K562 (cell line): ENCODE results near the gene SLC35D3. TPM values are rescaled to one million over a fixed set of nuclear protein-coding genes. Genes with fewer than 3 reads are reported as not detected.
A peak's percentile ranks its signal among the peaks of the same experiment; 100 is the strongest.

Experiments used
- CBFA2T2 ChIP-seq: fragments of 450-650 bp; conservative IDR thresholded peaks from 2 replicates; pipeline ENCODE4 v1.6.1; 2017; ENCODE audit warnings: mild to moderate bottlenecking
- CEBPB ChIP-seq: fragments of 450-650 bp; IDR thresholded peaks from 2 replicates; pipeline ENCODE4 v1.6.1; 2016; ENCODE audit warnings: missing genetic modification characterization, missing compliant biosample characterization
- CEBPG ChIP-seq, 3 experiments: fragments of 200-800 bp in 1 of 3; sonication (Bioruptor generic) in 1 of 3; sonication (generic) in 1 of 3; formaldehyde crosslinking in 1 of 3; IDR thresholded peaks in 2 of 3; conservative IDR thresholded peaks in 1 of 3; 2 replicates each; pipeline versions ENCODE4 v1.6.1 to v1.8.0; 2016 to 2022; ENCODE audit warnings: missing compliant biosample characterization in 2 of 3, missing genetic modification characterization in 2 of 3, mild to moderate bottlenecking in 1 of 3, missing genetic modification reagents in 1 of 3
- DMBX1 ChIP-seq: fragments of 250-450 bp; sonication (Bioruptor Pico); IDR thresholded peaks from 2 replicates; pipeline ENCODE4 v1.8.0; 2022; ENCODE audit warnings: inconsistent platforms, mild to moderate bottlenecking, moderate library complexity, borderline replicate concordance
- DPF2 ChIP-seq: fragments of 450-650 bp; IDR thresholded peaks from 2 replicates; pipeline ENCODE4 v1.6.1; 2016
- E2F3 ChIP-seq: fragments of 250-450 bp; sonication (Bioruptor Pico); IDR thresholded peaks from 2 replicates; pipeline ENCODE4 v1.4.0; 2020; ENCODE audit warnings: mild to moderate bottlenecking
- JUNB ChIP-seq: fragments of 450-650 bp; formaldehyde crosslinking; conservative IDR thresholded peaks from 2 replicates; pipeline ENCODE4 v1.4.0; 2020; ENCODE audit warnings: mild to moderate bottlenecking
- KDM1A ChIP-seq, 2 experiments: fragments of 450-650 bp; IDR thresholded peaks; 2 replicates each; pipeline ENCODE4 v1.6.1; 2016; ENCODE audit warnings: mild to moderate bottlenecking in 2 of 2
- MAFF ChIP-seq: IDR thresholded peaks from 2 replicates; pipeline ENCODE4 v1.6.1; 2012; ENCODE audit warnings: low read length, improper control_type of control experiment
- MXI1 ChIP-seq: IDR thresholded peaks from 2 replicates; pipeline ENCODE4 v1.6.1; 2011; ENCODE audit warnings: low read depth, mild to moderate bottlenecking, improper control_type of control experiment, low read length
- NBN ChIP-seq: fragments of 450-650 bp; IDR thresholded peaks from 2 replicates; pipeline ENCODE4 v1.6.1; 2016; ENCODE audit warnings: low read depth, mild to moderate bottlenecking
- NFRKB ChIP-seq: fragments of 450-650 bp; IDR thresholded peaks from 2 replicates; pipeline ENCODE4 v1.6.1; 2016; ENCODE audit warnings: low read depth
- POLR3A ChIP-seq: IDR thresholded peaks from 2 replicates; pipeline ENCODE4 v1.6.1; 2011; ENCODE audit warnings: borderline replicate concordance, mild to moderate bottlenecking, moderate library complexity; ENCODE audit not compliant: insufficient read length, insufficient read depth; ENCODE audit errors: extremely low read depth
- SMAD2 ChIP-seq: fragments of 150-350 bp; IDR thresholded peaks from 2 replicates; pipeline ENCODE4 v1.6.1; 2014; ENCODE audit warnings: low read depth, mild to moderate bottlenecking, low read length
- SNRNP70 ChIP-seq: fragments of 200-400 bp; formaldehyde crosslinking; optimal IDR thresholded peaks from 2 replicates; pipeline ENCODE3; 2017; ENCODE audit warnings: low read depth, low read length
- SOX6 ChIP-seq: fragments of 450-650 bp; IDR thresholded peaks from 2 replicates; pipeline ENCODE4 v1.6.1; 2014; ENCODE audit warnings: mild to moderate bottlenecking
- TAF15 ChIP-seq: fragments of 200-400 bp; formaldehyde crosslinking; IDR thresholded peaks from 2 replicates; pipeline ENCODE4 v1.6.1; 2017; ENCODE audit warnings: mild to moderate bottlenecking, low read depth, low read length, moderate library complexity
- TCF3 ChIP-seq: sonication (generic); formaldehyde crosslinking; IDR thresholded peaks from 2 replicates; pipeline ENCODE4 v1.4.0; 2020; ENCODE audit warnings: mild to moderate bottlenecking, missing genetic modification reagents
- ZFX ChIP-seq: sonication (generic); formaldehyde crosslinking; IDR thresholded peaks from 2 replicates; pipeline ENCODE4 v1.8.0; 2022; ENCODE audit warnings: mild to moderate bottlenecking, missing genetic modification reagents, moderate library complexity
- ZNF224 ChIP-seq: sonication (generic); formaldehyde crosslinking; IDR thresholded peaks from 2 replicates; pipeline ENCODE4 v1.8.0; 2022; ENCODE audit warnings: mild to moderate bottlenecking, missing genetic modification reagents
- ZSCAN32 ChIP-seq: fragments of 450-650 bp; formaldehyde crosslinking; IDR thresholded peaks from 2 replicates; pipeline ENCODE4 v1.4.0; 2020; ENCODE audit warnings: mild to moderate bottlenecking, moderate library complexity
- polyA plus RNA-seq, 8 experiments: library from polyadenylated mRNA; depleted of rRNA in 4 of 8; stranded (reverse) in 5 of 8; unstranded in 3 of 8; fragments of >200 nt; fragmentation: Nextera tagmentation in 2 of 8; fragmentation: Illumina TruSeq in 1 of 8; extraction: Ambion mirVana in 2 of 8; extraction: Trizol in 1 of 8; gene quantifications; 2 replicates each; pipeline versions ENCODE4 v1.2.1 to v1.2.3, GENCODE V29; 2011 to 2014; ENCODE audit warnings: inconsistent platforms in 1 of 8, missing spikeins in 1 of 8
- total RNA-seq, 7 experiments: library from RNA; depleted of rRNA in 6 of 7; stranded (reverse); fragments of >200 nt in 6 of 7; fragmentation: Illumina TruSeq in 2 of 7; extraction: Trizol in 2 of 7; gene quantifications; 2 replicates each; pipeline versions ENCODE4 v1.2.1 to v1.2.3, GENCODE V29; 2011 to 2021; ENCODE audit warnings: low replicate concordance in 1 of 7
- TF ChIP-seq, protein P1 (sequence below): fragments of 450-650 bp; formaldehyde crosslinking; IDR thresholded peaks from 2 replicates; pipeline ENCODE4 v1.4.0; 2022; ENCODE audit warnings: missing genetic modification characterization
- TF ChIP-seq, protein P2 (sequence below): sonication (generic); formaldehyde crosslinking; IDR thresholded peaks from 2 replicates; pipeline ENCODE4 v1.8.1; 2023; ENCODE audit warnings: mild to moderate bottlenecking, missing genetic modification reagents
- TF ChIP-seq, protein P3 (sequence below), 2 experiments: fragments of 450-650 bp in 1 of 2; sonication (generic) in 1 of 2; formaldehyde crosslinking in 1 of 2; IDR thresholded peaks in 1 of 2; conservative IDR thresholded peaks in 1 of 2; 2 replicates each; pipeline versions ENCODE4 v1.6.1 to v1.8.1; 2016 to 2023; ENCODE audit warnings: mild to moderate bottlenecking in 2 of 2, moderate library complexity in 2 of 2, inconsistent platforms in 1 of 2, missing genetic modification reagents in 1 of 2
- TF ChIP-seq, protein P4 (sequence below): conservative IDR thresholded peaks from 2 replicates; pipeline ENCODE4 v1.6.1; 2011; ENCODE audit warnings: low read depth, mild to moderate bottlenecking, low read length; ENCODE audit not compliant: control insufficient read depth

Gene SLC35D3
- total and polyA plus RNA-seq, 9 of the 15 experiments (the other 6 are each of a cell fraction or from before 2014, with no cell fraction given), result not detected

DNA sequence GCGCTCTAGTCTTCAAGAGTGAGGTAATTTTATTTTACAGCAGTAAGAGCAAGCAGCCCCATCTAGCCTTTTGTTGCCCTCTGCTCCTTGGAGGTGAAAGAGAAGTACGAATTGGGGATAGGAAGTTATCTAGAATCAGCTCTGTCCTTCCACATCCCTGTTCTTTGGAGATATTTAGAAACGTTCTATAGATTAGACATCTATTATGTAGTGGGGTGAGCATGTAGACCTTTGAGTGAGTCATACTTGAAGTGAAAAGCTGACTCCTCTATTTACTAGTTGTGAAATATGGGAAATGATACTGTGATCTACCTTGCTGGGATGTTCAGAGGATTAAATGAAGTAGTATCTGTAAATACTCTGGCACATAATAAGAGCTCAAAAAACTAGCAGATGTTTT is 36.0 kb upstream of the SLC35D3 start (continued):
- TF ChIP-seq, protein P1, sequence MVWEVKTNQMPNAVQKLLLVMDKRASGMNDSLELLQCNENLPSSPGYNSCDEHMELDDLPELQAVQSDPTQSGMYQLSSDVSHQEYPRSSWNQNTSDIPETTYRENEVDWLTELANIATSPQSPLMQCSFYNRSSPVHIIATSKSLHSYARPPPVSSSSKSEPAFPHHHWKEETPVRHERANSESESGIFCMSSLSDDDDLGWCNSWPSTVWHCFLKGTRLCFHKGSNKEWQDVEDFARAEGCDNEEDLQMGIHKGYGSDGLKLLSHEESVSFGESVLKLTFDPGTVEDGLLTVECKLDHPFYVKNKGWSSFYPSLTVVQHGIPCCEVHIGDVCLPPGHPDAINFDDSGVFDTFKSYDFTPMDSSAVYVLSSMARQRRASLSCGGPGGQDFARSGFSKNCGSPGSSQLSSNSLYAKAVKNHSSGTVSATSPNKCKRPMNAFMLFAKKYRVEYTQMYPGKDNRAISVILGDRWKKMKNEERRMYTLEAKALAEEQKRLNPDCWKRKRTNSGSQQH (CRISPR knock-in tag), result no peak
- no peak for TF ChIP-seq ZFX (CRISPR knock-in tag)
- no peak for TF ChIP-seq CEBPG (CRISPR knock-in tag; IDR thresholded peaks at IDR 0.05)
- TF ChIP-seq CEBPG (tag; conservative IDR thresholded peaks at IDR 0.05 in 1 of 2, IDR thresholded peaks at IDR 0.05 in 1 of 2), result peak in 1 of 2 experiments; percentile 33; a peak in 1 of 4 replicates
- no peak for TF ChIP-seq POLR3A
- TF ChIP-seq NBN, result no peak
- TF ChIP-seq KDM1A (IDR thresholded peaks at IDR 0.05), result no peak
- TF ChIP-seq SOX6, result 0 out of 2 replicates have a peak, but pooled peaks have one; percentile 40
- TF ChIP-seq, protein P2, sequence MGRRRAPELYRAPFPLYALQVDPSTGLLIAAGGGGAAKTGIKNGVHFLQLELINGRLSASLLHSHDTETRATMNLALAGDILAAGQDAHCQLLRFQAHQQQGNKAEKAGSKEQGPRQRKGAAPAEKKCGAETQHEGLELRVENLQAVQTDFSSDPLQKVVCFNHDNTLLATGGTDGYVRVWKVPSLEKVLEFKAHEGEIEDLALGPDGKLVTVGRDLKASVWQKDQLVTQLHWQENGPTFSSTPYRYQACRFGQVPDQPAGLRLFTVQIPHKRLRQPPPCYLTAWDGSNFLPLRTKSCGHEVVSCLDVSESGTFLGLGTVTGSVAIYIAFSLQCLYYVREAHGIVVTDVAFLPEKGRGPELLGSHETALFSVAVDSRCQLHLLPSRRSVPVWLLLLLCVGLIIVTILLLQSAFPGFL (CRISPR knock-in tag), result no peak
- TF ChIP-seq DPF2, result peak; percentile 58; the same call in 1 of the 2 replicates
- no peak for TF ChIP-seq ZNF224 (CRISPR knock-in tag)
- no peak for TF ChIP-seq E2F3 (CRISPR knock-in tag)
- TF ChIP-seq MAFF, result no peak
- TF ChIP-seq NFRKB, result no peak
- TF ChIP-seq, protein P3, sequence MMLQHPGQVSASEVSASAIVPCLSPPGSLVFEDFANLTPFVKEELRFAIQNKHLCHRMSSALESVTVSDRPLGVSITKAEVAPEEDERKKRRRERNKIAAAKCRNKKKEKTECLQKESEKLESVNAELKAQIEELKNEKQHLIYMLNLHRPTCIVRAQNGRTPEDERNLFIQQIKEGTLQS (IDR thresholded peaks at IDR 0.05), result peak; percentile 71
- TF ChIP-seq, protein P3 (CRISPR knock-in tag; conservative IDR thresholded peaks at IDR 0.05), result 0 out of 2 replicates have a peak, but pooled peaks have one; percentile 21
- TF ChIP-seq SNRNP70, result no peak
- no peak for TF ChIP-seq ZSCAN32 (CRISPR knock-in tag)
- TF ChIP-seq MXI1, result no peak
- peak; percentile 74 for TF ChIP-seq CEBPB (tag)
- TF ChIP-seq, protein P4, sequence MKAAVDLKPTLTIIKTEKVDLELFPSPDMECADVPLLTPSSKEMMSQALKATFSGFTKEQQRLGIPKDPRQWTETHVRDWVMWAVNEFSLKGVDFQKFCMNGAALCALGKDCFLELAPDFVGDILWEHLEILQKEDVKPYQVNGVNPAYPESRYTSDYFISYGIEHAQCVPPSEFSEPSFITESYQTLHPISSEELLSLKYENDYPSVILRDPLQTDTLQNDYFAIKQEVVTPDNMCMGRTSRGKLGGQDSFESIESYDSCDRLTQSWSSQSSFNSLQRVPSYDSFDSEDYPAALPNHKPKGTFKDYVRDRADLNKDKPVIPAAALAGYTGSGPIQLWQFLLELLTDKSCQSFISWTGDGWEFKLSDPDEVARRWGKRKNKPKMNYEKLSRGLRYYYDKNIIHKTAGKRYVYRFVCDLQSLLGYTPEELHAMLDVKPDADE, result no peak
- TF ChIP-seq TCF3 (CRISPR knock-in tag), result peak; percentile 33
- TF ChIP-seq TAF15, result no peak
- TF ChIP-seq SMAD2, result no peak
- peak; percentile 43; the same call in 1 of the 2 replicates for TF ChIP-seq CBFA2T2
- TF ChIP-seq JUNB, result no peak
- no peak for TF ChIP-seq DMBX1 (CRISPR knock-in tag)
